ENCODE measurements around the gene DLG2.

The DLG2 gene

DNA sequence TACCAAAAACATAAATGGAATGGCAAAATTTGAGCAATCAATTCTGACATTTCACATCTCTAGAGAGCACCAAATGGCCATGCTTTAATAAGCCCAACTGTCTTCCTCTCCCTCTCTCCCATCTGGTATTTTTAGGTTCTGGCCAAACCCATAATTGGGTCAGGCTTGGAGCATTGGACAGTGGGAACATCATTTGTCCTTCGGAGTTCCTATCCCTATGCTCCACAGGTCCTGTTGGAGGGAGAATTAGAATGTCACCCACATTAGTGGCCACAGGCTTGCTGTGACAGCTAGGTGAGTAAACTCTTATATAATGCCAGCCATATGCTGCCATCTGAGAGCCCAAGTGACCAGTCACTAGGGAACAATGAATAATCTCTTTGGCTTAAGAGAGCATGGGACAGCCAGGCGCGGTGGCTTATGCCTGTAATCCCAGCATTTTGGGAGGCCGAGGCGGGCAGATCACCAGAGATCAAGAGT lies 2090.0 kb downstream of the DLG2 start:
- TF ChIP-seq, protein P1, sequence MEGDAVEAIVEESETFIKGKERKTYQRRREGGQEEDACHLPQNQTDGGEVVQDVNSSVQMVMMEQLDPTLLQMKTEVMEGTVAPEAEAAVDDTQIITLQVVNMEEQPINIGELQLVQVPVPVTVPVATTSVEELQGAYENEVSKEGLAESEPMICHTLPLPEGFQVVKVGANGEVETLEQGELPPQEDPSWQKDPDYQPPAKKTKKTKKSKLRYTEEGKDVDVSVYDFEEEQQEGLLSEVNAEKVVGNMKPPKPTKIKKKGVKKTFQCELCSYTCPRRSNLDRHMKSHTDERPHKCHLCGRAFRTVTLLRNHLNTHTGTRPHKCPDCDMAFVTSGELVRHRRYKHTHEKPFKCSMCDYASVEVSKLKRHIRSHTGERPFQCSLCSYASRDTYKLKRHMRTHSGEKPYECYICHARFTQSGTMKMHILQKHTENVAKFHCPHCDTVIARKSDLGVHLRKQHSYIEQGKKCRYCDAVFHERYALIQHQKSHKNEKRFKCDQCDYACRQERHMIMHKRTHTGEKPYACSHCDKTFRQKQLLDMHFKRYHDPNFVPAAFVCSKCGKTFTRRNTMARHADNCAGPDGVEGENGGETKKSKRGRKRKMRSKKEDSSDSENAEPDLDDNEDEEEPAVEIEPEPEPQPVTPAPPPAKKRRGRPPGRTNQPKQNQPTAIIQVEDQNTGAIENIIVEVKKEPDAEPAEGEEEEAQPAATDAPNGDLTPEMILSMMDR (IDR thresholded peaks at IDR 0.05) = no peak

- TF ChIP-seq, protein P1 (IDR thresholded peaks at IDR 0.05) = no peak
Observed at GRCh38 chr11:83533166-83533565, 2094.0 kb downstream of the DLG2 start.

GRCh38 chr11:83528877-83529276 lies 2098.3 kb downstream of the DLG2 start:
- TF ChIP-seq, protein P1 (IDR thresholded peaks at IDR 0.05) = no peak

DNA sequence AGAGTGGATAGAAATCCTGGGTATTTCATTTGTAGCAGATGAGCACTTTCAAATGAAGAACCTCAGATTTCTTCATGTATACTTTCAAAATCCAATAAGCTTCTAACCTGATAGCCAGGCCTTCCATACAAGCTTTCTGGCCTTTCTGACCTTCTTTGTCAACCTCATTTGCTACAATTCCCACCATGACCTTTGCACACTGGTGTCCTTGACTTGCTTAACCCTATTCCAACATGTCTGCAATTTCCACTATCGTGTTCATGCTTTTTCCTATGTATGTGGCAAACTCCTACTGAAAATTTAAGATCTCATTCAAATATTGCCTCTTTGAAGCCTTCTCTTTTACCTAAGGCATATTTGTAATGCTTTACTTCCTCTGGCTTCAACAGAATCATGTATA lies 2098.9 kb downstream of the DLG2 start:
- TF ChIP-seq, protein P1 (IDR thresholded peaks at IDR 0.05) = no peak

GRCh38 chr11:83523676-83524075 lies 2103.5 kb downstream of the DLG2 start:
- TF ChIP-seq, protein P1 (IDR thresholded peaks at IDR 0.05) = no peak

GRCh38 chr11:83522911-83523310 lies 2104.2 kb downstream of the DLG2 start:
- TF ChIP-seq, protein P1 (IDR thresholded peaks at IDR 0.05) = no peak

DNA sequence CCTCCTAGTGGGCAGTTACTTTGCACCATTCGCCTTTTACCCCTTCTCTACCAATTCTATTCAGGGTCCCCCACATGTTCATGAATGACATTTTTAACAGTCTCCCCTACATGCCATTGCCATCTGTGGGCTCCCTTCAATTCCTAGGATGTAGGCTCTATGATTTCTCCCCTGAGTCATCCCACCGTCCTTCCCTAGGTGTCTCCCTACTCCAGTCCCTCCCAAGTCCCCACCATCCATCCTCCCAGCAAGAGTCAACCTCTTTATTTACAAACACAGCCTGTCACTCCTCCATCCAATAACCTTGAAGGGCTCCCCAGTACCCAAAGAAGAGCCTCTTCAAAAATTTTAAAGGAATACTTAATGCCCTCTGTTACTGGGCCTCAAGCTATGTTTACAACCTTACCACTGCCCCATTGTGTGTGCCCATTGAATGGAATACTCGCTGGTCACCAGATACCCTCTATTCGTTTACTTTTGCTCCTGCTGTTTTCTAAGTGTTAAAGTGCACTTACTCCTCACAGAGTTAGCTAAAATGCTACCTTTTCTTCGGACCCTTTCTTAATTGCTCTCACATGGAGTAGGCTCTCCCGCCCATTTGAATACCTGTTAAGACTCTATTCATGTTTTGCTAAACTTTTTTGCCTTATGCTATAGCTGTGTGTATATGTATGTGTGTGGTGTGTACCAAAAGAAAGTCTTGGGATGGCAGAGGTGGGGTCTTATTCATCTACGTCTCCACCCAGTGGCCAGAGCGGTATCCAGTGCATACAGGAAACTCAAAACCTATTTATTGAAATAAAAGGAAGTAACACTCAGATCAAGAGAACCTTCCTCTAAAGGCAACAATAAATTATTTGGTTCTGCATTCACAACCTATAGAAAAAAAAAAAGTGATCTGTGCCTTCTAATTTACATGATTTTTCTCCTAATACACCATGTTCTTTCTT lies 2105.2 kb downstream of the DLG2 start:
- TF ChIP-seq, protein P1 (IDR thresholded peaks at IDR 0.05) = no peak

All from LNCAP (cell line).